Activated T-helper 1 cell treated with Interleukin-2 at 50 U/mL for 16 hours (primary cell): ENCODE results near the gene WASF2.
A peak's percentile ranks its signal among the peaks of the same experiment; 100 is the strongest.
"Not testable (repeated sequence)": the region's sequence is repeated elsewhere in the genome, so short reads cannot be mapped to it uniquely, and the experiment has no call there.

Experiments used
- DNase-seq: peaks from one replicate; pipeline ENCODE4 v3.0.0-alpha.2; 2020; ENCODE audit warnings: low read depth

WASF2 gene

GRCh38 chr1:27521861-27522431 is 32.0 kb upstream of the WASF2 start:
- DNase-seq = no peak

- peak; percentile 31 for DNase-seq
These were observed 31.4 kb upstream of the WASF2 start for GRCh38 chr1:27521336-27521831.

- DNase-seq = no peak
These were observed 30.7 kb upstream of the WASF2 start for GRCh38 chr1:27520651-27521050.

GRCh38 chr1:27519331-27520258 is 29.6 kb upstream of the WASF2 start:
- no peak for DNase-seq

- DNase-seq = no peak
These were observed 28.8 kb upstream of the WASF2 start for GRCh38 chr1:27518808-27519207.

- no peak for DNase-seq
These were observed 28.1 kb upstream of the WASF2 start for GRCh38 chr1:27517907-27518718.

GRCh38 chr1:27517301-27517700 is 27.3 kb upstream of the WASF2 start:
- no peak for DNase-seq

GRCh38 chr1:27515626-27516025 is 25.7 kb upstream of the WASF2 start:
- DNase-seq = no peak

GRCh38 chr1:27513958-27514357 is 24.0 kb upstream of the WASF2 start:
- DNase-seq = no peak

GRCh38 chr1:27513528-27513927 is 23.6 kb upstream of the WASF2 start:
- DNase-seq = no peak

GRCh38 chr1:27509127-27510080 is 19.4 kb upstream of the WASF2 start:
- DNase-seq = no peak

GRCh38 chr1:27507960-27508665 is 18.1 kb upstream of the WASF2 start:
- no peak for DNase-seq

- DNase-seq = no peak
These were observed 16.7 kb upstream of the WASF2 start for GRCh38 chr1:27506703-27507102.

GRCh38 chr1:27505420-27505680 is 15.4 kb upstream of the WASF2 start:
- no peak for DNase-seq

- DNase-seq = no peak
These were observed 14.8 kb upstream of the WASF2 start for GRCh38 chr1:27504588-27505419.

GRCh38 chr1:27503844-27504587 is 14.0 kb upstream of the WASF2 start:
- DNase-seq = no peak

- DNase-seq = no peak
These were observed 13.1 kb upstream of the WASF2 start for GRCh38 chr1:27503033-27503432.

GRCh38 chr1:27501159-27501558 is 11.2 kb upstream of the WASF2 start:
- not testable (repeated sequence) for DNase-seq

GRCh38 chr1:27499142-27499541 is 9.2 kb upstream of the WASF2 start:
- DNase-seq = no peak
